Mammary microvascular endothelial cell (primary cell): ENCODE data around the gene TEX261. TPM values are rescaled to one million over a fixed set of nuclear protein-coding genes. Genes with fewer than 3 reads are reported as not detected.

Source experiments
- total RNA-seq: library from RNA; depleted of rRNA; stranded (reverse); fragments of >200 nt; gene quantifications from 2 replicates; pipeline ENCODE4 v1.2.3, GENCODE V29; 2015

TEX261 gene
- 46.4 and 64.4 TPM in 2 replicates for total RNA-seq

GRCh38 chr2:70994699-70995425 is at the start of gene TEX261:
Gene TEX261 (minus strand): TSS chr2:70994873. CDS start chr2:70994757, 116 bp downstream.

GRCh38 chr2:70978341-70979179 is 16.1 kb downstream of the TEX261 start, which contains the start of gene ANKRD53:
Gene ANKRD53 (plus strand): TSS chr2:70978630. CDS start chr2:70978646, 16 bp downstream.

Other genes starting within 250 kb of the TEX261 start
- gene ADD2, start 226.7 kb downstream of the TEX261 start, total RNA-seq = 14.3 and 15.4 TPM in 2 replicates
- gene FIGLA, start 204.2 kb downstream of the TEX261 start, total RNA-seq = not detected in 2 replicates
- 0.10 TPM in 1 of 2 replicates, not detected in the other for gene CLEC4F, start 174.3 kb downstream of the TEX261 start, total RNA-seq
- gene CD207, start 159.1 kb downstream of the TEX261 start, total RNA-seq = not detected in 2 replicates
- 1.5 and 2.5 TPM in 2 replicates for gene VAX2, start 94.3 kb downstream of the TEX261 start, total RNA-seq
- 5.8 TPM in 1 of 2 replicates, not detected in the other for gene ATP6V1B1, start 59.0 kb downstream of the TEX261 start, total RNA-seq
- 0.73 and 0.79 TPM in 2 replicates for gene ANKRD53, start 16.2 kb downstream of the TEX261 start, total RNA-seq
- gene NAGK, start 73.8 kb upstream of the TEX261 start, total RNA-seq = 132 and 137 TPM in 2 replicates
- 5.1 and 5.3 TPM in 2 replicates for gene MCEE, start 135.4 kb upstream of the TEX261 start, total RNA-seq
- 19.5 and 21.7 TPM in 2 replicates for gene MPHOSPH10, start 135.8 kb upstream of the TEX261 start, total RNA-seq
- gene PAIP2B, start 232.2 kb upstream of the TEX261 start, total RNA-seq = 0.27 and 0.49 TPM in 2 replicates